ENCODE measurements around the gene PEF1. TPM values are rescaled to one million over a fixed set of nuclear protein-coding genes. Genes with fewer than 3 reads are reported as not detected.

PEF1 gene
- total RNA-seq, 4 donors from 2014 or later: 29.5 to 53.1 (median 42.7) TPM

DNA sequence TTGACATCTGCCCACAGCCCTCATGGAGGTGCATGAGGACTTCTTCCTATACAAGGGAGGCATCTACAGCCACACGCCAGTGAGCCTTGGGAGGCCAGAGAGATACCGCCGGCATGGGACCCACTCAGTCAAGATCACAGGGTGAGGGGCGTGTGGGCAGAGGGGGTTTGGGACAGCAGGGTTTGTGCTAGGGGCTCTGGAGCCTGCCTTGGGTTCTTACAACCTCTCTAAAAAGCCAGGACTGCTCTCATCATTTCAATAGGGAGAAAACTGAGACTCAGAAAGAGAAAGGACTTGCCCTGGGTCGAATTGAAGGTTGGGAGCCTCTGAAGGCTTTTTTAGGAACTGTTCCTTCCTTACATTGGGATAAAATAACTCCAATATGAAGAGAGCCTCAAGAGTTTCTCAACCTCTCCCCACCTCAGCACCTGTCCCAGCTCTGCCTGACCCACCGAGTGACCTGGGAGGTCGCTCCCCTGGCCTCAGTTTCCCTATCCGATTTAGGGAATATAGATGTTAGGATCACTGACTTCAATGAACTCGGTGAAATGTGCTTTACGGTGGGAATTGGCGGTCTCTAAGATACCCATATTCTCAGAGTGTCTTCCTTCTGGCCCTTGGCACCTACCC is 58.8 kb downstream of the PEF1 start:
- Histone ChIP-seq H3K4me1 (peaks cover 23 to 25% of the 10 kb centered on the region in 2 donors), H3K9me3 (no peaks in the 10 kb centered on the region), H3K4me3 (no peak overlapping the region), H3K36me3 (no peaks in the 10 kb centered on the region), H3K27me3 (peaks cover 0 to 13% (median 6%) of the 10 kb centered on the region in 3 donors), H3K27ac (peak overlapping the region; percentile 48 to 83 (median 66))
- TF ChIP-seq, protein P1, sequence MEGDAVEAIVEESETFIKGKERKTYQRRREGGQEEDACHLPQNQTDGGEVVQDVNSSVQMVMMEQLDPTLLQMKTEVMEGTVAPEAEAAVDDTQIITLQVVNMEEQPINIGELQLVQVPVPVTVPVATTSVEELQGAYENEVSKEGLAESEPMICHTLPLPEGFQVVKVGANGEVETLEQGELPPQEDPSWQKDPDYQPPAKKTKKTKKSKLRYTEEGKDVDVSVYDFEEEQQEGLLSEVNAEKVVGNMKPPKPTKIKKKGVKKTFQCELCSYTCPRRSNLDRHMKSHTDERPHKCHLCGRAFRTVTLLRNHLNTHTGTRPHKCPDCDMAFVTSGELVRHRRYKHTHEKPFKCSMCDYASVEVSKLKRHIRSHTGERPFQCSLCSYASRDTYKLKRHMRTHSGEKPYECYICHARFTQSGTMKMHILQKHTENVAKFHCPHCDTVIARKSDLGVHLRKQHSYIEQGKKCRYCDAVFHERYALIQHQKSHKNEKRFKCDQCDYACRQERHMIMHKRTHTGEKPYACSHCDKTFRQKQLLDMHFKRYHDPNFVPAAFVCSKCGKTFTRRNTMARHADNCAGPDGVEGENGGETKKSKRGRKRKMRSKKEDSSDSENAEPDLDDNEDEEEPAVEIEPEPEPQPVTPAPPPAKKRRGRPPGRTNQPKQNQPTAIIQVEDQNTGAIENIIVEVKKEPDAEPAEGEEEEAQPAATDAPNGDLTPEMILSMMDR (IDR thresholded peaks at IDR 0.05 in 4 of 5, conservative IDR thresholded peaks at IDR 0.05 in 1 of 5): no peak
- no peak for TF ChIP-seq POLR2A (IDR thresholded peaks at IDR 0.05)
- intact Hi-C loops (cut with DNase I; ENCODE audit: low total_unique reads) (no loop called here), in situ Hi-C loops (cut with MboI; ENCODE audit: low sequenced_read_pairs in 4 of 4) (no loop called here)
- ATAC-seq (no peak), DNase-seq (no peak)

DNA sequence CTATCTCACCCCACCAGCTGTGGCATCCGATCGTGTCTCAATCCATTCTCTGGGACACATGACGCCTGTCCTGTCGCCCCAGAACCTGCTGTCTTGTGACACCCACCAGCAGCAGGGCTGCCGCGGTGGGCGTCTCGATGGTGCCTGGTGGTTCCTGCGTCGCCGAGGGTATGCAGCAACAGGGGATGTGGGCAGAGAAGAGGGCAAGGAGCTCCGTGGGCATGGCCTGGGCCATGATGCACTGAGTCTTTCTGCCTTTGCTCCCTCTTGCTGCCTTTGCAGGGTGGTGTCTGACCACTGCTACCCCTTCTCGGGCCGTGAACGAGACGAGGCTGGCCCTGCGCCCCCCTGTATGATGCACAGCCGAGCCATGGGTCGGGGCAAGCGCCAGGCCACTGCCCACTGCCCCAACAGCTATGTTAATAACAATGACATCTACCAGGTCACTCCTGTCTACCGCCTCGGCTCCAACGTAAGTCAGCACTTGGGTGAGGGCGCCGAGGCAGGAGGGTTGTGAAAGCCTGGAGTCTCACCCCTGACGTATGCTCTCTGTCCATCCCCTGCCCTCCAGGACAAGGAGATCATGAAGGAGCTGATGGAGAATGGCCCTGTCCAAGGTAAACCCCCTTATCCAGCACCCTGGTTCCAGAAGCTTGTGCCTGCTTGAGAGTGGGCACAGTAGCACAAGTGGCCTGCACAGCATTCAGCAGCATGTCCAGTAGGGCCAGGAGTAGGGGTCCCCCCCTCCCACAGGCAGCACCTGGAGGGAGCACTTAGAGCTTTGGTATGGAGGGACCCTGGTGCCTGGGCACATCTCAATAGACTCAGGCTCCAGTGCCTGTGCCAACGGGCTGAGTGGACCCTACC is 59.6 kb downstream of the PEF1 start:
- ATAC-seq (no peak), DNase-seq (no peak)
- H3K4me3 ChIP-seq: no peak overlapping the region
- intact Hi-C loops (cut with DNase I; ENCODE audit: low total_unique reads): no loop called here
- H3K9me3 ChIP-seq: no peaks in the 10 kb centered on the region
- in situ Hi-C loops (cut with MboI; ENCODE audit: low sequenced_read_pairs in 4 of 4): no loop called here
- no peaks in the 10 kb centered on the region for H3K36me3 ChIP-seq
- H3K27me3 ChIP-seq: peaks cover 0 to 13% (median 6%) of the 10 kb centered on the region in 3 donors
- H3K4me1 ChIP-seq: peaks cover 23 to 25% of the 10 kb centered on the region in 2 donors
- no peak for TF ChIP-seq POLR2A (IDR thresholded peaks at IDR 0.05)
- TF ChIP-seq, protein P1 (IDR thresholded peaks at IDR 0.05 in 4 of 5, conservative IDR thresholded peaks at IDR 0.05 in 1 of 5): no peak
- H3K27ac ChIP-seq: peak overlapping the region; percentile 60 to 83 (median 66)

DNA sequence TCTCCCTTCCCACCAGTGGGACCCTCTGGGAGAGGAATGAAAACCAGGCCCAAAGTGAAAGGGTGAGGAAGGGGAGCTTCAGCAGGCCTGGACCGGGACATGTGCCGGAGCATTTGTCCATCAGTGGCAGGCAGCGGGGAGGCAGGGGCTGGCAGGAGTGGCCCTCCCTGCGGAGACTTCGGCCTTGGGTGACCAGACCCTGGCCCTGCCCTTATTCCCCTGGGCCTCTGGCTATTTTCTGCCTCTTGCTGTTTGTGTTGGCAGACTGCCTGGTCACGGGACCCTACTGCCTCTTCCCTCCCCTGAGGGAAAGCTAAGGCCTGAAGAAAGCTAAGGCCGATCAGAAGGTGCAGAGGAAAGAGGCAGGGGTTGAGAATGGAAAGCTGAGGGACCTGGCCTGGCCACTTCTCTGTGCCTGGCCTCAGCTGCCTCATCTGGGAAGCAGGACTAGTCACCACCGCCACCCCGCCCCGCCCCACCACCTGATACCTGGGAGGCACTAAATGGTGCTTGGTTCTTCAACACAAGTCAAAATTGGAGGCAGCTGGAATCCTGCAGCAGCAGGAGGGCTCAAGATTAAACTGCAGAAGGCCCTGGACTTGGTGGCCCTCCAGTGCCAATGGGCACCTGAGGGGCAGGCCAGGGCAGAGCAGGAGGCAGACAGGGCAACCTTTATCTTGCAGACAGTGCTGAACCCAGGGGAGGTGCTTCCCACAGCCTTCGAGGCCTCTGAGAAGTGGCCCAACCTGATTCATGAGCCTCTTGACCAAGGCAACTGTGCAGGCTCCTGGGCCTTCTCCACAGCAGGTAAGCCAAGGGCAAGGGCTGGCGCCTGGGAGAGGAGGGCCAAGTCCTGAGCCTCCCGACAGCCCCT is 60.4 kb downstream of the PEF1 start:
- H3K36me3 ChIP-seq: no peaks in the 10 kb centered on the region
- peak overlapping the region; percentile 60 to 83 (median 66) for H3K27ac ChIP-seq
- in situ Hi-C loops (cut with MboI; ENCODE audit: low sequenced_read_pairs in 4 of 4): no loop called here
- peaks cover 23 to 25% of the 10 kb centered on the region in 2 donors for H3K4me1 ChIP-seq
- DNase-seq (peak; percentile 43 to 58), ATAC-seq (peak; percentile 56 to 59)
- intact Hi-C loops (cut with DNase I; ENCODE audit: low total_unique reads): no loop called here
- no peak for TF ChIP-seq POLR2A (IDR thresholded peaks at IDR 0.05)
- TF ChIP-seq, protein P1 (IDR thresholded peaks at IDR 0.05 in 4 of 5, conservative IDR thresholded peaks at IDR 0.05 in 1 of 5): no peak
- no peaks in the 10 kb centered on the region for H3K9me3 ChIP-seq
- peak overlapping the region in 3 of 4 donors; percentile 9 to 23 (median 21) for H3K4me3 ChIP-seq
- peaks cover 0 to 12% (median 3%) of the 10 kb centered on the region in 3 donors for H3K27me3 ChIP-seq
